DMS153 treated with DMSO at 0.1 percent for 48 hours (cell line): ENCODE results near the gene PLEKHD1.
A peak's percentile ranks its signal among the peaks of the same experiment; 100 is the strongest.
"Not testable (repeated sequence)": the region's sequence is repeated elsewhere in the genome, so short reads cannot be mapped to it uniquely, and the experiment has no call there.

ENCODE experiments used
- DNase-seq: peaks from one replicate; lab custom pipeline; 2025; ENCODE audit not compliant: unreplicated experiment; lab: John Stamatoyannopoulos, UW

The PLEKHD1 gene

GRCh38 chr14:69484444-69485314, at the start of gene PLEKHD1:
PLEKHD1 (plus strand) TSS chr14:69484728; CDS start chr14:69484966, 238 bp downstream.
- no peak for DNase-seq

- no peak for DNase-seq
Measured at GRCh38 chr14:69439521-69440270, 44.8 kb upstream of the PLEKHD1 start.

- no peak for DNase-seq
Measured at GRCh38 chr14:69441948-69442347, 42.6 kb upstream of the PLEKHD1 start.

- no peak for DNase-seq
Measured at GRCh38 chr14:69443296-69443805, 41.2 kb upstream of the PLEKHD1 start.

GRCh38 chr14:69449216-69449615, 35.3 kb upstream of the PLEKHD1 start:
- DNase-seq = no peak

GRCh38 chr14:69451941-69452340, 32.6 kb upstream of the PLEKHD1 start:
- no peak for DNase-seq

GRCh38 chr14:69458350-69458749, 26.2 kb upstream of the PLEKHD1 start:
- no peak for DNase-seq

- no peak for DNase-seq
Measured at GRCh38 chr14:69459122-69459521, 25.4 kb upstream of the PLEKHD1 start.

GRCh38 chr14:69460093-69460701, 24.3 kb upstream of the PLEKHD1 start:
- peak; percentile 44 for DNase-seq

GRCh38 chr14:69464379-69464778, 20.1 kb upstream of the PLEKHD1 start:
- DNase-seq = no peak

- no peak for DNase-seq
Measured at GRCh38 chr14:69464829-69465228, 19.7 kb upstream of the PLEKHD1 start.

GRCh38 chr14:69468949-69469348, 15.6 kb upstream of the PLEKHD1 start:
- DNase-seq = no peak

- DNase-seq = no peak
Measured at GRCh38 chr14:69471436-69471835, 13.1 kb upstream of the PLEKHD1 start.

GRCh38 chr14:69471916-69472315, 12.6 kb upstream of the PLEKHD1 start:
- DNase-seq = no peak

GRCh38 chr14:69473260-69473659, 11.3 kb upstream of the PLEKHD1 start:
- no peak for DNase-seq

GRCh38 chr14:69473946-69474345, 10.6 kb upstream of the PLEKHD1 start:
- no peak for DNase-seq

- DNase-seq = peak; percentile 24
Measured at GRCh38 chr14:69475194-69475818, 9.2 kb upstream of the PLEKHD1 start.

GRCh38 chr14:69476824-69477450, 7.6 kb upstream of the PLEKHD1 start:
- not testable (repeated sequence) for DNase-seq

GRCh38 chr14:69478055-69478454, 6.5 kb upstream of the PLEKHD1 start:
- not testable (repeated sequence) for DNase-seq

GRCh38 chr14:69479696-69480095, 4.8 kb upstream of the PLEKHD1 start:
- no peak for DNase-seq

GRCh38 chr14:69480136-69480535, 4.4 kb upstream of the PLEKHD1 start:
- DNase-seq = no peak
